ENCODE data around the gene OBI1.
"Not testable (repeated sequence)": the region's sequence is repeated elsewhere in the genome, so short reads cannot be mapped to it uniquely, and the experiment has no call there.

The OBI1 gene

GRCh38 chr13:78657699-78658629 lies 991 bp downstream of the OBI1 start:
- Histone ChIP-seq H3K9me3 (ENCODE audit: control insufficient read depth, insufficient read depth, low read length) (no peaks in the 10 kb centered on the region), H3K4me1 (ENCODE audit: insufficient read depth, low read length) (no peaks in the 10 kb centered on the region), H3K9ac (ENCODE audit: low read depth, low read length) (peak overlapping the region; percentile 66), H3K36me3 (ENCODE audit: insufficient read depth, low read length) (no peaks in the 10 kb centered on the region)

- H3K4me1 ChIP-seq (ENCODE audit: insufficient read depth, low read length): no peaks in the 10 kb centered on the region
- no peak overlapping the region for H3K9ac ChIP-seq (ENCODE audit: low read depth, low read length)
- H3K9me3 ChIP-seq (ENCODE audit: control insufficient read depth, insufficient read depth, low read length): no peaks in the 10 kb centered on the region
- no peaks in the 10 kb centered on the region for H3K36me3 ChIP-seq (ENCODE audit: insufficient read depth, low read length)
These were observed 3.0 kb downstream of the OBI1 start for GRCh38 chr13:78655906-78656305.

GRCh38 chr13:78655007-78655406 lies 3.9 kb downstream of the OBI1 start:
- H3K36me3 ChIP-seq (ENCODE audit: insufficient read depth, low read length): no peaks in the 10 kb centered on the region
- H3K4me1 ChIP-seq (ENCODE audit: insufficient read depth, low read length): no peaks in the 10 kb centered on the region

GRCh38 chr13:78652651-78653050 lies 6.3 kb downstream of the OBI1 start:
- Histone ChIP-seq H3K9me3 (ENCODE audit: control insufficient read depth, insufficient read depth, low read length) (no peaks in the 10 kb centered on the region), H3K9ac (ENCODE audit: low read depth, low read length) (no peak overlapping the region), H3K36me3 (ENCODE audit: insufficient read depth, low read length) (no peaks in the 10 kb centered on the region), H3K4me1 (ENCODE audit: insufficient read depth, low read length) (no peaks in the 10 kb centered on the region)

More at GRCh38 chr13:78655007-78655406, 3.9 kb downstream of the OBI1 start:
- Histone ChIP-seq H3K9me3 (ENCODE audit: control insufficient read depth, insufficient read depth, low read length) (no peaks in the 10 kb centered on the region), H3K9ac (ENCODE audit: low read depth, low read length) (no peak overlapping the region)

- no peaks in the 10 kb centered on the region for H3K9me3 ChIP-seq (ENCODE audit: control insufficient read depth, insufficient read depth, low read length)
These were observed 8.3 kb downstream of the OBI1 start for GRCh38 chr13:78650717-78651083.

GRCh38 chr13:78649997-78650716 lies 8.8 kb downstream of the OBI1 start:
- Histone ChIP-seq H3K9ac (ENCODE audit: low read depth, low read length) (no peak overlapping the region), H3K9me3 (ENCODE audit: control insufficient read depth, insufficient read depth, low read length) (no peaks in the 10 kb centered on the region), H3K4me1 (ENCODE audit: insufficient read depth, low read length) (no peaks in the 10 kb centered on the region), H3K36me3 (ENCODE audit: insufficient read depth, low read length) (no peaks in the 10 kb centered on the region)

More at GRCh38 chr13:78650717-78651083, 8.3 kb downstream of the OBI1 start:
- Histone ChIP-seq H3K4me1 (ENCODE audit: insufficient read depth, low read length) (no peaks in the 10 kb centered on the region), H3K9ac (ENCODE audit: low read depth, low read length) (no peak overlapping the region), H3K36me3 (ENCODE audit: insufficient read depth, low read length) (no peaks in the 10 kb centered on the region)

GRCh38 chr13:78647109-78647678 lies 11.8 kb downstream of the OBI1 start:
- not testable (repeated sequence) for H3K36me3 ChIP-seq (ENCODE audit: insufficient read depth, low read length); H3K9me3 ChIP-seq (ENCODE audit: control insufficient read depth, insufficient read depth, low read length); H3K4me1 ChIP-seq (ENCODE audit: insufficient read depth, low read length); H3K9ac ChIP-seq (ENCODE audit: low read depth, low read length)

GRCh38 chr13:78638216-78638615 lies 20.7 kb downstream of the OBI1 start:
- no peaks in the 10 kb centered on the region for H3K9me3 ChIP-seq (ENCODE audit: control insufficient read depth, insufficient read depth, low read length)
- H3K4me1 ChIP-seq (ENCODE audit: insufficient read depth, low read length): no peaks in the 10 kb centered on the region
- H3K36me3 ChIP-seq (ENCODE audit: insufficient read depth, low read length): no peaks in the 10 kb centered on the region; the same call in 1 of the 2 replicates
- no peak overlapping the region for H3K9ac ChIP-seq (ENCODE audit: low read depth, low read length)

- Histone ChIP-seq H3K4me1 (ENCODE audit: insufficient read depth, low read length) (no peaks in the 10 kb centered on the region), H3K9ac (ENCODE audit: low read depth, low read length) (no peak overlapping the region), H3K36me3 (ENCODE audit: insufficient read depth, low read length) (no peaks in the 10 kb centered on the region; the same call in 1 of the 2 replicates), H3K9me3 (ENCODE audit: control insufficient read depth, insufficient read depth, low read length) (no peaks in the 10 kb centered on the region)
These were observed 22.5 kb downstream of the OBI1 start for GRCh38 chr13:78636495-78636894.

- H3K36me3 ChIP-seq (ENCODE audit: insufficient read depth, low read length): no peaks in the 10 kb centered on the region; the same call in 1 of the 2 replicates
- no peak overlapping the region for H3K9ac ChIP-seq (ENCODE audit: low read depth, low read length)
- H3K9me3 ChIP-seq (ENCODE audit: control insufficient read depth, insufficient read depth, low read length): no peaks in the 10 kb centered on the region
- no peaks in the 10 kb centered on the region for H3K4me1 ChIP-seq (ENCODE audit: insufficient read depth, low read length)
These were observed 26.0 kb downstream of the OBI1 start for GRCh38 chr13:78632996-78633395.

- no peaks in the 10 kb centered on the region for H3K4me1 ChIP-seq (ENCODE audit: insufficient read depth, low read length)
- H3K36me3 ChIP-seq (ENCODE audit: insufficient read depth, low read length): no peaks in the 10 kb centered on the region; the same call in 1 of the 2 replicates
- no peak overlapping the region for H3K9ac ChIP-seq (ENCODE audit: low read depth, low read length)
- H3K9me3 ChIP-seq (ENCODE audit: control insufficient read depth, insufficient read depth, low read length): no peaks in the 10 kb centered on the region
These were observed 27.9 kb downstream of the OBI1 start for GRCh38 chr13:78631077-78631476.

- H3K36me3 ChIP-seq (ENCODE audit: insufficient read depth, low read length): no peaks in the 10 kb centered on the region; the same call in 1 of the 2 replicates
These were observed 28.4 kb downstream of the OBI1 start for GRCh38 chr13:78630511-78630910.

GRCh38 chr13:78625384-78625783 lies 33.6 kb downstream of the OBI1 start:
- Histone ChIP-seq H3K9me3 (ENCODE audit: control insufficient read depth, insufficient read depth, low read length) (no peaks in the 10 kb centered on the region), H3K4me1 (ENCODE audit: insufficient read depth, low read length) (no peaks in the 10 kb centered on the region), H3K9ac (ENCODE audit: low read depth, low read length) (no peak overlapping the region), H3K36me3 (ENCODE audit: insufficient read depth, low read length) (no peaks in the 10 kb centered on the region)

More at GRCh38 chr13:78630511-78630910, 28.4 kb downstream of the OBI1 start:
- Histone ChIP-seq H3K9ac (ENCODE audit: low read depth, low read length) (no peak overlapping the region), H3K4me1 (ENCODE audit: insufficient read depth, low read length) (no peaks in the 10 kb centered on the region), H3K9me3 (ENCODE audit: control insufficient read depth, insufficient read depth, low read length) (no peaks in the 10 kb centered on the region)

GRCh38 chr13:78623132-78623531 lies 35.8 kb downstream of the OBI1 start:
- H3K9ac ChIP-seq (ENCODE audit: low read depth, low read length): no peak overlapping the region
- H3K9me3 ChIP-seq (ENCODE audit: control insufficient read depth, insufficient read depth, low read length): no peaks in the 10 kb centered on the region
- no peaks in the 10 kb centered on the region for H3K36me3 ChIP-seq (ENCODE audit: insufficient read depth, low read length)
- H3K4me1 ChIP-seq (ENCODE audit: insufficient read depth, low read length): no peaks in the 10 kb centered on the region
